ENCODE results near the gene MLXIP.

The MLXIP gene

GRCh38 chr12:122160761-122161160 lies 82.2 kb downstream of the MLXIP start:
- no peak for TF ChIP-seq CTCF (IDR thresholded peaks at IDR 0.05)
- H3K27ac ChIP-seq, result no peak overlapping the region
- peaks cover 0 to 3% of the 10 kb centered on the region in 2 donors for H3K27me3 ChIP-seq
- intact Hi-C loops (cut with DNase I; ENCODE audit: low total_unique reads), result no loop called here
- H3K36me3 ChIP-seq, result no peaks in the 10 kb centered on the region
- H3K9me3 ChIP-seq, result no peaks in the 10 kb centered on the region
- H3K4me3 ChIP-seq, result no peak overlapping the region
- DNase-seq, result no peak
- no peaks in the 10 kb centered on the region for H3K4me1 ChIP-seq

GRCh38 chr12:122161682-122162081 lies 83.1 kb downstream of the MLXIP start:
- no peaks in the 10 kb centered on the region for H3K9me3 ChIP-seq
- DNase-seq, result no peak
- TF ChIP-seq CTCF (IDR thresholded peaks at IDR 0.05), result no peak
- H3K27ac ChIP-seq, result no peak overlapping the region
- no peaks in the 10 kb centered on the region for H3K36me3 ChIP-seq
- H3K4me3 ChIP-seq, result no peak overlapping the region
- peaks cover 0 to 5% of the 10 kb centered on the region in 2 donors for H3K27me3 ChIP-seq
- intact Hi-C loops (cut with DNase I; ENCODE audit: low total_unique reads), result no loop called here
- no peaks in the 10 kb centered on the region for H3K4me1 ChIP-seq

- Histone ChIP-seq H3K4me1 (no peaks in the 10 kb centered on the region), H3K4me3 (no peak overlapping the region), H3K9me3 (no peaks in the 10 kb centered on the region), H3K27ac (no peak overlapping the region), H3K27me3 (peaks cover 0 to 5% of the 10 kb centered on the region in 2 donors), H3K36me3 (no peaks in the 10 kb centered on the region)
- TF ChIP-seq CTCF (IDR thresholded peaks at IDR 0.05), result no peak
- intact Hi-C loops (cut with DNase I; ENCODE audit: low total_unique reads), result no loop called here
- DNase-seq, result no peak
These were observed 84.4 kb downstream of the MLXIP start for GRCh38 chr12:122162976-122163375.

GRCh38 chr12:122166422-122167349 lies 88.1 kb downstream of the MLXIP start:
- H3K36me3 ChIP-seq, result no peaks in the 10 kb centered on the region
- H3K27ac ChIP-seq, result no peak overlapping the region
- no peak for TF ChIP-seq CTCF (IDR thresholded peaks at IDR 0.05)
- no peak overlapping the region for H3K4me3 ChIP-seq
- intact Hi-C loops (cut with DNase I; ENCODE audit: low total_unique reads), result no loop called here
- no peak for DNase-seq
- peaks cover 0 to 24% of the 10 kb centered on the region in 2 donors for H3K27me3 ChIP-seq
- H3K9me3 ChIP-seq, result no peaks in the 10 kb centered on the region
- no peaks in the 10 kb centered on the region for H3K4me1 ChIP-seq

DNA sequence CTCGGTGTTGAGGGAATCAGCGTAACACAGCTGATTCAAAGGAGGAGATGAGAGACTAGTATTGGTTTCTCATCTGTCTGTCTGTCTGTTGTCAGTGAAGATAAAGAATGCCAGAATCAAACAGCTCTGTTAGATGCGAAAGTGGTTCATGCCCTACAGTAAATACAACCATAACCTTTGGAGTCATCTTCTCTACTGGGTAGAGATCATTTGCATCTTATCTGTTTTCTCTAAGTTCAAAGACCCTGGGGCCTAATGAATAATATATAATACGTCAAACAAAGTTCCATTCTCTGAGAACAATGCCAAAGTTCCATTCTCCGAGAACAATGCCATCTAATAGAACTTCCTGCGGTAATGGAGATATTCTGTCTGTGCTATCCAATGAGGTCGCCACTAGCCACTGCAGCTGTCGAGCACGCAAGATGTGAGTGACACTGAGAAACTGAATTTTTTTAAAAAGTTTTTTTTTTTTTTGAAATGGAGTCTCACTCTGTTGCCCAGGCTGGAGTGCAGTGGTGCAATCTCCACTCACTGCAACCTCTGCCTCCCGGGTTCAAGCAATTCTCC lies 88.9 kb downstream of the MLXIP start:
- H3K27ac ChIP-seq, result no peak overlapping the region
- intact Hi-C loops (cut with DNase I; ENCODE audit: low total_unique reads), result no loop called here
- no peaks in the 10 kb centered on the region for H3K36me3 ChIP-seq
- no peak for TF ChIP-seq CTCF (IDR thresholded peaks at IDR 0.05)
- H3K27me3 ChIP-seq, result peaks cover 0 to 27% of the 10 kb centered on the region in 2 donors
- no peaks in the 10 kb centered on the region for H3K4me1 ChIP-seq
- no peak overlapping the region for H3K4me3 ChIP-seq
- no peak for DNase-seq
- H3K9me3 ChIP-seq, result no peaks in the 10 kb centered on the region
